Progenitor cell of endocrine pancreas (in vitro differentiated cells): ENCODE results near the gene LINGO3. TPM values are rescaled to one million over a fixed set of nuclear protein-coding genes. Genes with fewer than 3 reads are reported as not detected.

Experiments
- DNase-seq: peaks from one replicate; pipeline ENCODE4 v3.0.0; 2021; ENCODE audit warnings: low spot score; ENCODE audit not compliant: unreplicated experiment
- H3K27ac Mint-ChIP-seq: 2 replicates; pipeline ENCODE4 v1.8.0; 2021; ENCODE audit warnings: mild to moderate bottlenecking, moderate library complexity, mixed read lengths
- H3K27me3 Mint-ChIP-seq: 2 replicates; pipeline ENCODE4 v1.8.0; 2021; ENCODE audit warnings: mixed read lengths
- H3K36me3 Mint-ChIP-seq: 2 replicates; pipeline ENCODE4 v1.8.0; 2022; ENCODE audit warnings: mixed read lengths; ENCODE audit not compliant: insufficient read depth
- H3K4me1 Mint-ChIP-seq: 2 replicates; pipeline ENCODE4 v1.8.0; 2021; ENCODE audit warnings: low read depth, mixed read lengths
- H3K4me3 Mint-ChIP-seq: 2 replicates; pipeline ENCODE4 v1.8.0; 2021; ENCODE audit warnings: low read depth, mild to moderate bottlenecking, moderate library complexity, mixed read lengths
- H3K9me3 Mint-ChIP-seq: 2 replicates; pipeline ENCODE4 v1.8.0; 2021; ENCODE audit warnings: low read depth, mixed read lengths
- CTCF ChIP-seq: fragments of 200-600 bp; sonication (generic); IDR thresholded peaks from one replicate; pipeline ENCODE4 v1.5.0; 2021; ENCODE audit warnings: antibody characterized with exemption, mild to moderate bottlenecking; ENCODE audit not compliant: unreplicated experiment
- total RNA-seq: library from RNA; stranded (reverse); gene quantifications from 2 replicates; pipeline ENCODE4 v1.2.1, GENCODE V29; 2021

The LINGO3 gene
- total RNA-seq, 1 donor from 2014 or later, result 0.17 TPM

GRCh38 chr19:2305452-2306280 lies 2.3 kb downstream of the LINGO3 start:
- H3K4me1 Mint-ChIP-seq, result no peaks in the 10 kb centered on the region
- no peak for DNase-seq
- H3K27ac Mint-ChIP-seq, result no peak overlapping the region
- no peak for TF ChIP-seq CTCF
- H3K9me3 Mint-ChIP-seq, result no peaks in the 10 kb centered on the region
- H3K4me3 Mint-ChIP-seq, result no peak overlapping the region
- H3K27me3 Mint-ChIP-seq, result peaks cover 64% of the 10 kb centered on the region
- no peaks in the 10 kb centered on the region for H3K36me3 Mint-ChIP-seq

- H3K4me1 Mint-ChIP-seq, result no peaks in the 10 kb centered on the region
- TF ChIP-seq CTCF, result no peak
- peaks cover 46% of the 10 kb centered on the region for H3K27me3 Mint-ChIP-seq
- no peaks in the 10 kb centered on the region for H3K36me3 Mint-ChIP-seq
- no peak overlapping the region for H3K27ac Mint-ChIP-seq
- DNase-seq, result no peak
- no peak overlapping the region for H3K4me3 Mint-ChIP-seq
- H3K9me3 Mint-ChIP-seq, result no peaks in the 10 kb centered on the region
Observed at GRCh38 chr19:2303211-2303798, 4.6 kb downstream of the LINGO3 start.

- no peak overlapping the region for H3K4me3 Mint-ChIP-seq
- no peak for TF ChIP-seq CTCF
- H3K4me1 Mint-ChIP-seq, result no peaks in the 10 kb centered on the region
- H3K9me3 Mint-ChIP-seq, result no peaks in the 10 kb centered on the region
- no peaks in the 10 kb centered on the region for H3K36me3 Mint-ChIP-seq
- no peak overlapping the region for H3K27ac Mint-ChIP-seq
- no peak for DNase-seq
- H3K27me3 Mint-ChIP-seq, result peaks cover 46% of the 10 kb centered on the region
Observed at GRCh38 chr19:2302319-2303210, 5.4 kb downstream of the LINGO3 start.

GRCh38 chr19:2300533-2300932 lies 7.4 kb downstream of the LINGO3 start:
- Mint-ChIP-seq H3K4me3 (no peak overlapping the region), H3K36me3 (no peaks in the 10 kb centered on the region), H3K4me1 (no peaks in the 10 kb centered on the region), H3K27me3 (peaks cover 36% of the 10 kb centered on the region), H3K27ac (no peak overlapping the region), H3K9me3 (no peaks in the 10 kb centered on the region)
- no peak for TF ChIP-seq CTCF
- no peak for DNase-seq

- Mint-ChIP-seq H3K36me3 (no peaks in the 10 kb centered on the region), H3K9me3 (no peaks in the 10 kb centered on the region), H3K27me3 (peaks cover 38% of the 10 kb centered on the region), H3K4me1 (no peaks in the 10 kb centered on the region), H3K4me3 (no peak overlapping the region), H3K27ac (no peak overlapping the region)
- no peak for DNase-seq
- TF ChIP-seq CTCF, result no peak
Observed at GRCh38 chr19:2296141-2296540, 11.8 kb downstream of the LINGO3 start.
